Prostate gland (tissue), 2 donors: ENCODE results near the gene BMP2K. TPM values are rescaled to one million over a fixed set of nuclear protein-coding genes. Genes with fewer than 3 reads are reported as not detected.
"Not testable (repeated sequence)": the region's sequence is repeated elsewhere in the genome, so short reads cannot be mapped to it uniquely, and the experiment has no call there.

Source experiments
- DNase-seq: peaks from one replicate; pipeline ENCODE4 v3.0.0-alpha.2; 2019; ENCODE audit warnings: low spot score
- H3K27ac ChIP-seq, 2 donors: fragments of 200-600 bp; sonication (generic); 2 replicates each; pipeline ENCODE4 v1.5.1; 2017 to 2019
- H3K27me3 ChIP-seq: fragments of 200-600 bp; sonication (generic); replicated peaks from 2 replicates; pipeline ENCODE4 v1.5.1; 2019; ENCODE audit not compliant: insufficient read depth
- H3K36me3 ChIP-seq, 2 donors: fragments of 200-600 bp; sonication (generic); 1 replicate in 1 of 2; 2 replicates in 1 of 2; pipeline versions ENCODE4 v1.5.1 to v1.8.1; 2017 to 2019
- H3K4me1 ChIP-seq: fragments of 200-600 bp; sonication (generic); replicated peaks from 2 replicates; pipeline ENCODE4 v1.5.1; 2019
- H3K4me3 ChIP-seq, 2 donors: fragments of 200-600 bp; sonication (generic); 2 replicates each; pipeline ENCODE4 v1.5.1; 2017 to 2019
- H3K9me3 ChIP-seq: fragments of 200-600 bp; sonication (generic); 2 replicates; pipeline ENCODE4 v1.5.1; 2017
- CTCF ChIP-seq, 4 experiments: fragments of 200-600 bp in 2 of 4; fragments of 450-650 bp in 2 of 4; sonication (generic) in 2 of 4; IDR thresholded peaks; 1 replicate in 3 of 4; 2 replicates in 1 of 4; pipeline ENCODE4 v1.5.1; 2016 to 2019; ENCODE audit warnings: antibody characterized with exemption in 4 of 4, mild to moderate bottlenecking in 2 of 4, moderate library complexity in 2 of 4
- POLR2A ChIP-seq: fragments of 450-650 bp; IDR thresholded peaks from one replicate; pipeline ENCODE4 v1.6.1; 2016; ENCODE audit warnings: antibody characterized with exemption, mild to moderate bottlenecking
- POLR2AphosphoS5 ChIP-seq: sonication (generic); formaldehyde crosslinking; IDR thresholded peaks from one replicate; pipeline ENCODE4 v1.6.1; 2017; ENCODE audit warnings: antibody characterized with exemption
- WGBS: methylation state at CpG from one replicate; pipeline ENCODE4 v1.1.5; 2018; 5-methylcytosine and 5-hydroxymethylcytosine counted together
- intact Hi-C: fragments of 100-400 bp; cut with DNase I; formaldehyde crosslinking; loops from one replicate; pipeline ENCODE4 v1.14.2; 2022
- total RNA-seq, 2 donors: library from RNA; depleted of rRNA; stranded (reverse); fragments of >200 nt; gene quantifications; one replicate each; pipeline ENCODE4 v1.1.0, GENCODE V29; 2016

Gene BMP2K
- total RNA-seq, 2 donors from 2014 or later = 12.6 to 68.9 TPM

GRCh38 chr4:78824001-78824400 is 47.9 kb downstream of the BMP2K start:
- no peaks in the 10 kb centered on the region for H3K9me3 ChIP-seq
- 94% methylated on average over 1 of the region's 1 CpG for WGBS
- no peaks in the 10 kb centered on the region for H3K36me3 ChIP-seq
- intact Hi-C loops = no loop called here
- TF ChIP-seq CTCF (IDR thresholded peaks at IDR 0.05) = no peak
- no peak for TF ChIP-seq POLR2AphosphoS5
- TF ChIP-seq POLR2A = no peak
- H3K27ac ChIP-seq = no peak overlapping the region
- H3K4me1 ChIP-seq = no peaks in the 10 kb centered on the region
- no peak for DNase-seq
- H3K4me3 ChIP-seq = no peak overlapping the region
- no peaks in the 10 kb centered on the region for H3K27me3 ChIP-seq

DNA sequence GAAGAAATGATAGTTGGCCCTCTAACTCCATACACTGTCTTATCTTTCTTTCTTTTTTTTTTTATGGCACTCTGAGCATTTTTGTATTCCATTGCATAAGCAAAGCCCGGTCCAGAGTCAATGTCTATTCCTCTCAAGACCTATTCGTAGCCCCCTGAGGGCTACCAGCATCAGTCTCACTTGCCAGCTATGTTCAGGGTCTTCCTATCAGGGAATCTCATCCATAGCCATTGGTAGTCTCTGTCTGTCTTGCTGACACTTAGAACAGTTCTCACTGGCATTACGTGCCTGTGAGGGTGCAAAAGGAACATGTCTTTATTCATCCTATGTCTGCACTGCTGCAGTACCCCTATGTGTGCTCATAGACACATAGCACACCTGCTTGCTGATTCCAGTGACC is 51.0 kb downstream of the BMP2K start:
- no peak for DNase-seq
- no peaks in the 10 kb centered on the region for H3K27me3 ChIP-seq
- no peak overlapping the region for H3K4me3 ChIP-seq
- no peaks in the 10 kb centered on the region for H3K9me3 ChIP-seq
- intact Hi-C loops = no loop called here
- H3K36me3 ChIP-seq = no peaks in the 10 kb centered on the region
- 95% methylated on average over 3 of the region's 3 CpGs for WGBS
- H3K4me1 ChIP-seq = no peaks in the 10 kb centered on the region
- no peak overlapping the region for H3K27ac ChIP-seq
- TF ChIP-seq POLR2A (no peak), POLR2AphosphoS5 (no peak), CTCF (IDR thresholded peaks at IDR 0.05) (no peak)

GRCh38 chr4:78829296-78829695 is 53.1 kb downstream of the BMP2K start:
- Histone ChIP-seq H3K36me3 (no peaks in the 10 kb centered on the region), H3K27ac (no peak overlapping the region), H3K4me3 (no peak overlapping the region), H3K9me3 (no peaks in the 10 kb centered on the region), H3K27me3 (no peaks in the 10 kb centered on the region), H3K4me1 (no peaks in the 10 kb centered on the region)
- intact Hi-C loops = no loop called here
- DNase-seq = no peak
- TF ChIP-seq POLR2A (no peak), POLR2AphosphoS5 (no peak), CTCF (IDR thresholded peaks at IDR 0.05) (no peak)

DNA sequence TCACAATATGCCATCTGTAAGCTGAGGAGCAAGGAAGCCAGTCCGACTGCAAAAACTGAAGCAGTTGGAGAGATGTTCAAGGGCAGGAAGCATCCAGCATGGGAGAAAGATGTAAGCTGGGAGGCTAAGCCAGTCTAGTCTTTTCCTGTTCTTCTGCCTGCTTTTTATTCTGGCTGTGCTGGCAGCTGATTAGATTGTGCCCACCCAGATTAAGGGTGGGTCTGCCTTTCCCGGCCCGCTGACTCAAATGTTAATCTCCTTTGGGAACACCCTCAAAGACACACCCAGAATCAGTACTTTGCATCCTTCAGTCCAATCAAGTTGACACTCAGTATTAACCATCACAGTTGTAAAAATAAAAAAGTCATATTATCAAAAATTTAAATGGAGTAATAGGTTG is 63.5 kb downstream of the BMP2K start:
- H3K4me1 ChIP-seq, H3K27ac ChIP-seq, H3K36me3 ChIP-seq, H3K9me3 ChIP-seq, H3K27me3 ChIP-seq, DNase-seq, intact Hi-C loops, H3K4me3 ChIP-seq: not testable (repeated sequence)
- 95% methylated on average over 3 of the region's 3 CpGs for WGBS

- intact Hi-C loops, H3K4me1 ChIP-seq, H3K27me3 ChIP-seq, H3K27ac ChIP-seq, H3K36me3 ChIP-seq, H3K4me3 ChIP-seq, H3K9me3 ChIP-seq, DNase-seq: not testable (repeated sequence)
- 96% methylated on average over 4 of the region's 4 CpGs for WGBS
Measured at GRCh38 chr4:78840286-78840685, 64.1 kb downstream of the BMP2K start.

GRCh38 chr4:78845472-78845871 is 69.3 kb downstream of the BMP2K start:
- TF ChIP-seq POLR2AphosphoS5 = no peak
- TF ChIP-seq POLR2A = no peak
- no peak for TF ChIP-seq CTCF (IDR thresholded peaks at IDR 0.05)
- no peak for DNase-seq
- no peaks in the 10 kb centered on the region for H3K4me1 ChIP-seq
- WGBS = 77% methylated on average over 2 of the region's 2 CpGs
- no peaks in the 10 kb centered on the region for H3K9me3 ChIP-seq
- H3K36me3 ChIP-seq = no peaks in the 10 kb centered on the region
- H3K4me3 ChIP-seq = no peak overlapping the region
- intact Hi-C loops = no loop called here
- H3K27me3 ChIP-seq = no peaks in the 10 kb centered on the region
- H3K27ac ChIP-seq = no peak overlapping the region
